H1 (cell line): ENCODE results near the gene LLGL2.

Experiments
- CTCF ChIP-seq, 3 experiments: IDR thresholded peaks; 1 replicate in 2 of 3; 2 replicates in 1 of 3; pipeline versions ENCODE4 v1.5.1 to v1.6.1; 2011; ENCODE audit warnings: low read length in 3 of 3, mild to moderate bottlenecking in 3 of 3, inconsistent platforms in 2 of 3, low read depth in 1 of 3, moderate library complexity in 1 of 3; ENCODE audit not compliant: insufficient read depth in 1 of 3; ENCODE audit errors: control extremely low read depth in 1 of 3
- FOSL1 ChIP-seq: IDR thresholded peaks from 2 replicates; pipeline ENCODE4 v1.6.1; 2011; ENCODE audit warnings: mild to moderate bottlenecking, low read depth, low read length, moderate library complexity; ENCODE audit not compliant: insufficient read depth
- TAF1 ChIP-seq: IDR thresholded peaks from 2 replicates; pipeline ENCODE4 v1.6.1; 2011; ENCODE audit warnings: mild to moderate bottlenecking, low read depth, low read length

GRCh38 chr17:75595920-75596313 lies 70.4 kb downstream of the LLGL2 start:
- TF ChIP-seq TAF1 = no peak
- no peak for TF ChIP-seq FOSL1
- no peak for TF ChIP-seq CTCF (IDR thresholded peaks at IDR 0.05; ENCODE audit: control extremely low read depth in 1 of 3, insufficient read depth in 1 of 3, low read depth in 1 of 3, low read length in 3 of 3)
